Ovary (tissue), 3 donors: ENCODE results near the gene ADRA2A.

ENCODE experiments used
- CTCF ChIP-seq, 3 donors: fragments of 450-650 bp in 2 of 3; fragments of 200-600 bp in 1 of 3; IDR thresholded peaks; one replicate each; pipeline versions ENCODE4 v1.5.1 to v1.8.0; 2016 to 2022; ENCODE audit warnings: antibody characterized with exemption in 3 of 3, mild to moderate bottlenecking in 1 of 3
- POLR2A ChIP-seq: fragments of 450-650 bp; IDR thresholded peaks from one replicate; pipeline ENCODE4 v1.6.1; 2017; ENCODE audit warnings: antibody characterized with exemption, mild to moderate bottlenecking, moderate library complexity
- donor health status: DM: no; HTN: no; CAD: no.

DNA sequence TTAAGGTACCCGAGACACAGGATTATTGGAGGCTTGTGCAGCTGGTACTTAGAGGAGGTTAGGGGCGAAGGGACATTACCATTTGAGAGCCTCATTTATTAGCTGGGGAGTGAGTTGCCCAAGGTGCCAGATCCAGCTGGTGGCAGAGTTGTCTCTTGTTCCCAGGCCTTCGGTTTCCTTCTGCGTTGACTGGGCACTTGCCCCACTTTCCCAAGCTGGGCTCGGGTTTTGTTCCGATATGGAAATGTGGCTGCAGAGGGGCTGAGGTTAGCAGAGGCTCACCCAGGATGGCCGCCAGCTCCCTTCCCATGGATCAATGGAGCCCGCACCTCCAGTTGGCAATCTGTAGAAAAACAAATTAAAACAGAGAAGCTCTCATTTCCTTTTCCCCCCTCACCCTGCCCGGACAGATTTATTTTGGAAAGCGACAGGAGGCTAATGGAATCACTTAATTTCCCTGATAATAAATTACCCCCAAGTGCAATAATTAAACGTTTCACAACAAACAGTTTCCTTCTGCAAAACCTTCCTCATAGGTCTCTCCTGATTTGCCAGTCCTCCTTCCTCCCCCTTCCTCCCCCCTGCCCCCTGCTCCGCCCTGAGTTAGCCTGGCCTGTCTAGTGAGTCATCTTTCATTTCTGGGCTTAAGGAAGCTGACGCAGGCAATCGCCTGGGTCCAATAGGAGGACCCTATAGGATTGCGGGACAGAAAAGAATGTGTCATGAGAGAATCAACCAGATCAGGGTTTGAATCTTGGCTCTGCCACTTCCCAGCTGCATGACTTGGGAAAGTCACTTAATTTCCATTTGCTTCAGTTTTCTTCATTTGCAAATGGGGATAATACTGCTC, 51.7 kb downstream of the ADRA2A start:
- TF ChIP-seq CTCF (IDR thresholded peaks at IDR 0.05) = no peak
- TF ChIP-seq POLR2A = no peak
